ENCODE data around the gene TSPAN18.

The TSPAN18 gene

DNA sequence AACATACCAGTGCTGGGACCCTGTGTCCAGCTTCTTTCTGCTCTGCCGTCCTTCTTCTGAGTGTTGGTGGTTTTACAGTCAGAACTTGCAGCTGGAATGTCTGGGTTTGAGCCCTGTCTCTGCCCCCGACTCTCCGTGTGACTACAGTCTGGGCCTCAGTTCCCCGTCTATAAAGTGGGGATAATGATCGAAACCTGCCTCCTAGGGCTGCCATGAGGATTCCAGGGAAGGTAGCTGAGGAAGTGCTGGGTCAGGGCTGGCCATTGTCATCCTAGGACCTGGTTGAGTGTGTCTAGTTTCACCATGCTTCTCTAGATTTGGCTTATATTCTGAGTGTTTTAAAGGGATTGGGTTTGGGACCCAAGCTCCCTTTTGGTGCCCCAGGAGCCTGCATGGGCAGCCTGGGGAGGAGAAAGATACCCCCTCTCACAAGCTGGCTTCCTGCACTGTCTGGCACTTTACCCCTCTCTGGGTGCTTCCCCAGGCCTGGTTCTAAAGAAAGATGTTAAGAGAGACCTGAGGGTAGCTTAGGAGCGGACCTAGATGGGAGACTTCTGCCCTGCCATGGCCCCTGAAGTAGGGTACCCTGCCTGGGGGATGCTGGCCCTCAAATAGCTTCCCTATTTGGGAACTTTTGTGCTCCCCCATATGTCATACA is 49.9 kb downstream of the TSPAN18 start:
- in situ Hi-C loops (cut with HindIII; ENCODE audit: low sequenced_read_pairs) = no loop called here
- DNase-seq (ENCODE audit: low read depth) = no peak
- no peak overlapping the region for H3K4me3 ChIP-seq (ENCODE audit: low read depth, low read length)
- TF ChIP-seq, protein P1, sequence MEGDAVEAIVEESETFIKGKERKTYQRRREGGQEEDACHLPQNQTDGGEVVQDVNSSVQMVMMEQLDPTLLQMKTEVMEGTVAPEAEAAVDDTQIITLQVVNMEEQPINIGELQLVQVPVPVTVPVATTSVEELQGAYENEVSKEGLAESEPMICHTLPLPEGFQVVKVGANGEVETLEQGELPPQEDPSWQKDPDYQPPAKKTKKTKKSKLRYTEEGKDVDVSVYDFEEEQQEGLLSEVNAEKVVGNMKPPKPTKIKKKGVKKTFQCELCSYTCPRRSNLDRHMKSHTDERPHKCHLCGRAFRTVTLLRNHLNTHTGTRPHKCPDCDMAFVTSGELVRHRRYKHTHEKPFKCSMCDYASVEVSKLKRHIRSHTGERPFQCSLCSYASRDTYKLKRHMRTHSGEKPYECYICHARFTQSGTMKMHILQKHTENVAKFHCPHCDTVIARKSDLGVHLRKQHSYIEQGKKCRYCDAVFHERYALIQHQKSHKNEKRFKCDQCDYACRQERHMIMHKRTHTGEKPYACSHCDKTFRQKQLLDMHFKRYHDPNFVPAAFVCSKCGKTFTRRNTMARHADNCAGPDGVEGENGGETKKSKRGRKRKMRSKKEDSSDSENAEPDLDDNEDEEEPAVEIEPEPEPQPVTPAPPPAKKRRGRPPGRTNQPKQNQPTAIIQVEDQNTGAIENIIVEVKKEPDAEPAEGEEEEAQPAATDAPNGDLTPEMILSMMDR (IDR thresholded peaks at IDR 0.05; ENCODE audit: low read depth, low read length, missing control alignments) = no peak

DNA sequence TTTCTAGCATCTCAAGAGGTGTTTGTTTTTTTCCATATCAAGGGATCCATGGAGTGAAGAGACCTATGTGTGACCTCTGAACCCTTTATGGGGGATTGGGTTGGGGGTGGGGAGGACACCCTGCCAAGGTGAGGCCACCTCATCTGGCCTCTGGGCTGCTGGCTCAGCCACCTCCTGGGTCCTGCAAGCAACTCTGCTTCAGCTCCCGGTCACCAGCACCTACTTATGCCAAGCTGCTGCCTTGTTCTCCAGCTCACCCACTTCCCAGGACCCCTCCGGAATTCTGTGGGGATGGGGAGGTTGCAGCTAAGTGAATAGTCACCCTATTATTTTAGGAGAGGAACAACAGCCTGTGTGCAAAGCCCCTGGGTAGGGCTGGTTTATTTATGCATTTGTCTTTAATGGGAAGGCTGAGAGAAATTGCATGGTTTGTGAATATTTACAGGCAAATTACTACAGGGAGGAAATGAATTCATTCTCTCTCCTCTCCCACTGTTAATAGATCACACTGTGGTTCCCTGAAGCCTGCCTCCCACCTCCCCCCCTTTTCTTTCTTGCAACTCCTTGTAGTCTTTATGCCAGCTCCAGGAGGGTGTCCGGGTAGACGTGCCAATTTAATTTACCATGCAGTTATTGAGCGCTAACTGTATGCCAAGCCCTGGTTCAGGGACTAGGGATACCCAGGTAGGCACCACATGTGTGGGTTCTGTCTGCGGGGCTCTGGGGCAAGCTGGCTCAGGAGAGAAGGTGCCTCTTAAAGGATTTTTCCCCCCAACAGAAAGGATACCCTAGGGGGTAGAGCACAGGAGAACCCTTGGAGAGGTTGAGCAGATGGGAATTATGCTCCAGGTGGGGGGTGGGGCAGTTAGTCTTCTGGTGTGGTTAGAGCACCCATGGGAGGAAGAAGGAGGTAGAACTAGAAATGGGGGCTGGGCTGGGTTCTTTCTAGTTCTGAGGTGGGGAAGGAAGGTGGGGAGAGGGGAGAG is 50.7 kb downstream of the TSPAN18 start:
- DNase-seq (ENCODE audit: low read depth) = no peak
- no peak overlapping the region for H3K4me3 ChIP-seq (ENCODE audit: low read depth, low read length)
- TF ChIP-seq, protein P1 (IDR thresholded peaks at IDR 0.05; ENCODE audit: low read depth, low read length, missing control alignments) = no peak
- in situ Hi-C loops (cut with HindIII; ENCODE audit: low sequenced_read_pairs) = no loop called here

DNA sequence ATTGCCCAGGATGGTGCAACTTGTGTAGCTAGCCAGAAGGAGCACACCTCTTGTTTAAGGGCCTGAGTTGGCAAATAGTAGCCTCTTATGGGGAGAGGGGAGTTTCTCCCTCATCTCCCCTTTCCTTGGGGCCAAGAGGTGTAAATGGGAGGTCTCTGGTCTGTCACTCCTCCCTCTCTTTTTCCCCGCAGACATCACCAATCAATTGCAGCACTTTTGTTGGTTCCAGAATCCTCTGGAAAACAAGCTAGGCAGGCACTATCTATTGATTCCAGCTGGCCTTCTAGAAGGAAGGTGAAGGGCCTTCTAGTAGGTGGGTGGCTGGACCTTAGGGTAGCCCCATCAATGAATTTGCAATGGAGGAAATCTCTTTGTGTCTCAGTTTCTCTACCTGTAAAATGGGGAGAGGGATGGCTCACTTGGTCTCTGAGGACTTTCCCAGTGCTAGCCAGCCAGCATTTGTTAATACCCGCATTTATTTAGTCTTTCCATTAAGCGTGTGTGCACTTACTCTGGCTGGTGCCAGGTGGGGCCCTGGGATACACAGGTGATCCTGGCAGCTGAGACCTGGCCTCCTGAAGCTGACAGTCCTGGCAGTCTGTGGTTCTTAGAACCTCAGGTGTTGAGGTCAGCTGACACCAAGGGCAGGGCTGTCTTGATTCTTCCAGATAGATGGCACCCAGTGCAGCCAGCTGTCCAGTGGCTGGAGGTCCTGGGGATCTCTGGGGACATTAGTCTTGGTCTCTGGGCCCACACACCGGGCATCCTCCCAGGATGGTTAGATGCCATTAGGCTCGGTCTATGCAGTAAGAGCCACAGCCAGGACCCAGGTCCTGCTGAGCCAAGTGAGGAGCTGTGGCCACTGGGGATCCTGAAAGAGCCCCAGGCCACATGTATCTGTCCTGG is 51.7 kb downstream of the TSPAN18 start:
- DNase-seq (ENCODE audit: low read depth) = no peak
- in situ Hi-C loops (cut with HindIII; ENCODE audit: low sequenced_read_pairs) = no loop called here
- TF ChIP-seq, protein P1 (IDR thresholded peaks at IDR 0.05; ENCODE audit: low read depth, low read length, missing control alignments) = no peak
- H3K4me3 ChIP-seq (ENCODE audit: low read depth, low read length) = no peak overlapping the region

DNA sequence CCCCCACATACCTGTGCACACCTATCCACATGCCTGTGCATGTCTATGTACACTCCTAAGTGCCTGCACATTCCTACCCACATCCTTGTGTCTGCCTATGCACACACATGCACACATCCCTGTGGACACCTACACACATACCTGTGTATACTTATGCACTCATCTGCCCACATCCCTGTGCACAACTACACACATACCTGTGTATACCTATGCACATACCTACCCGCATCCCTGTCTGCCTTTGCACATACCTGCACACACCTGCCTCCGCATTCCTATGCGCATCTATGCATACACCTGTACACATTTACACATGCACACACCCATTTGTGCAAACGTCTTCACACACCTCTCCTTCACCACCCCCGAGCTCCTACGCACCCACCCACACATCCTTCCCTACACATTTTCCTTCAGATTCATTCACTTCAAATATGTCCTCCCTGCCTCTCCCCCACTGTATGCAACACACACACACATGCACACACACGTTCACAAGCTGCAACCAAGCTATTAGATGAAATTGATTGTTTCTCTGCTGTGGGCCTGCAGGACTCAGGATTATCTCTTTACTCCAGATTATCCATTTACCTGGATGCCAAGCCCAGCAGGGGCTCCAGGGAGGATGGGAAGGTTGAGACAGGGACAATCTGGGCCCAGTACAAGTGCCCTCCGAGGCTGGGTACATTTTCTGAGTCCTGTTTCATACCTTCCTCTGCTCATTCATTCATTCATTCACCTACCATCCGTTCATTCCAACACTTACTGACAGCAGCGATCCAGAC is 53.2 kb downstream of the TSPAN18 start:
- in situ Hi-C loops (cut with HindIII; ENCODE audit: low sequenced_read_pairs) = no loop called here
- DNase-seq (ENCODE audit: low read depth) = no peak

DNA sequence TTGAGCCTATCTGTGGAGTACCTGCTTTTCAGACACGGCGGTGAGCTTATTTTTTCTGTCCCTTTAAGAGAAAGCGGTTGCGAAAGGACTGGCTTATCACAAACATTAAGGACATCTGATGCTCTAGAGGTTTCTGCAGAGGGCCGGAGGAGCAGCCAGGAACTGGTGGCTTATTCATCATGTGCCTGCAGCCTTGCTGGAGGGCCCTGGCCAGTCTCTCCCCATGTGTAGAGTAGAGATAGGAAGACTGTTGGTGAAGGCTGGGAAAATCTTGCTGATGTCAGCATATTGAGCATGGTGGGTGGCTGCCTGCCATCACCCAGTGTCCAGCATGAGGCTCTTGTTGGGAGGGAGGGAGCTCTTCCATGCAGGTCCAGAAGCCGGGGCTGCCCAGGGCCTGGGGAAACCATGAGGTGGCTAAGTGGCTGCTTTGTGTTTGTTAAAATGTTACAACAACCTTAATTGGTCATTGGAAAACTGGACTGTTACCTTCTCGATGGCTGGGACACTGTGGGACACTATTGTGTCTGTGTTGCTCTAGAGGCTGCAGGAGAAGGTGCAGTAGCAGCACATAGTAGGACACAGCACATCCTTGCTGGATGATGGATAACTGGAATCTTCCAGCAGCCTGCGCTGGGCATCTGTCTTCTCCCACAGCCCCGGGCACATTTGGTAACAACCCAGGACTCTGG is 54.3 kb downstream of the TSPAN18 start:
- in situ Hi-C loops (cut with HindIII; ENCODE audit: low sequenced_read_pairs) = no loop called here
- DNase-seq (ENCODE audit: low read depth) = no peak
- TF ChIP-seq, protein P1 (IDR thresholded peaks at IDR 0.05; ENCODE audit: low read depth, low read length, missing control alignments) = no peak
- H3K4me3 ChIP-seq (ENCODE audit: low read depth, low read length) = no peak overlapping the region

More for the DNA sequence above, 53.2 kb downstream of the TSPAN18 start:
- no peak overlapping the region for H3K4me3 ChIP-seq (ENCODE audit: low read depth, low read length)
- TF ChIP-seq, protein P1 (IDR thresholded peaks at IDR 0.05; ENCODE audit: low read depth, low read length, missing control alignments) = no peak
